Inflammatory macrophage treated with lipopolysaccharide for 4 hours (primary cell): ENCODE measurements around the gene MCC.
"Not testable (repeated sequence)": the region's sequence is repeated elsewhere in the genome, so short reads cannot be mapped to it uniquely, and the experiment has no call there.

Experiments
- DNase-seq: peaks from one replicate; pipeline ENCODE4 v3.0.0-alpha.2; 2020

MCC gene

DNA sequence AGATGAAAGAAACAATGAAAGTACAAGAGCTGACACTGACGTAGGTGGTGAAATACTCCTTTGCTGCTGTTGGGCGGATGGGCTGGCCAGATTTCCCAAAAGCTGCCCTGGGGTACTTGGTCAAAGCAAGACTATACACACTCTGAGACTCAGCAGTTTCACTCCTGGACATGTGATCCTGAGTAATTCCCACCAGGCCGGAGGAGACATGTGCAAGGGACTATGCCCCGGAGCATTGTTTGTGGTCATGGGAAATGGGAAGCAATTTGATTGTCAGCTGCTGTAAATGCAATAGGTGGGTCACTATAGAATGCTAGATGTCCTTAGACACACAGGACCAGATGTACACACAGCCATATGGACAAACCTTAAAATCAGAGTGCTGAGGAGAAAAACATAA lies 395.6 kb downstream of the MCC start:
- peak; percentile 67 for DNase-seq

GRCh38 chr5:113091622-113092021 lies 396.6 kb downstream of the MCC start:
- no peak for DNase-seq

GRCh38 chr5:113090336-113091106 lies 397.7 kb downstream of the MCC start:
- no peak for DNase-seq

DNA sequence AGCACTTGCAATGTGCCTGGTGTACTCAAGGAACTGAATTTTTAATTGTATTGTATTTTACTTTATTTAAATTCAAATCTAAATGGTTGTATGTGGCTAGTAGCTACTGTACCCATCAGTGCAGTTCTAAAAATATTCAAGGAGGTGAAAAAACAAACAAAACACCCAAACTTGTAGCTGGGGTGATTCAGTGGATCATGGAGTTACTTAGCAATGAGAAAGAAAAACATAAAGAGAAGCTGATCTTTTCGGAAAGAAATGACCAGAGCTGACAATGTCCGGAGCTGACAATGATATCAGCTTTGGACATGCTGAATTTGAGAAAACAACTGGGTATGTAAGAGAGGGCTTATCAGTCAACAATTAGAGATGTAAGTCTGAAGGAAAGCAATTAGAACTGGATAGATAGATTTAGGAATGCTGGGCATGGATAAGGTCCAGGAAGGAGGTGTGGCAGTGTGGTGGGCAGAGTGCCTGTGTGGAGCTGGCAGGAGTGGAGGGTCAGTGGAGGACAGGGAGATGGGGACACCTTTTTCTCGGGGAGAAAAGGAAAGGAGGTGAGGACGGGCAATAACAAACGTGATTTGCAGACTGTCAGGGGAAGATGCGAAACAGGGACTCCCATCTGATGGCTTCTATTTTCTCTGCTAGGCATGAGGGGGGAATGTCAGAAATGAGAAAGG lies 398.5 kb downstream of the MCC start:
- no peak for DNase-seq

DNA sequence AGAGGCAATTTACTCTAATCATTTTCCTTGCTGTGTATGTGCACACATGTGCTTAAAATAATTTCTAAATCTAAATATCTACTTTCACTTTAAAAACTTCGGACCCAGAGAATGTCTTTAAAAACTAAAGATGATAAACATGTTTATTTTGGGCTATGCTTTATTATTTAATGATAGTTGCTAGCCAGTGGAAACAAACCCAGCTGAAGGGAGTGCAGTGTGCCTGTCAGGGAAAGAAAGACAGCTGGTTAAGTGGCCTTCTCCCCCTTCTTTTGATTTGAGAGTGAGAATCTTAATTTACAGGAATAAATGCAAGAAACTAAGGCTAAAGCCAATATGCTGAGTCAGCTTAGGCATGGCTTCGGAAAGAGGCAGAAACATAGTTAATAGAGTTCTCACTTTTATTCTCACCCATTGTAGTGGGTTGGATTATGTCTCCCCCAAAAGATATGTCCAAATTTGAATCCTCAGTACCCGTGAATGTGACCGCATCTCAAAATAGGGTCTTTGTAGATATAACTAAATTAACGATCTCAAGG lies 400.2 kb downstream of the MCC start:
- DNase-seq: no peak

GRCh38 chr5:113085880-113086409 lies 402.3 kb downstream of the MCC start:
- DNase-seq: peak; percentile 40

DNA sequence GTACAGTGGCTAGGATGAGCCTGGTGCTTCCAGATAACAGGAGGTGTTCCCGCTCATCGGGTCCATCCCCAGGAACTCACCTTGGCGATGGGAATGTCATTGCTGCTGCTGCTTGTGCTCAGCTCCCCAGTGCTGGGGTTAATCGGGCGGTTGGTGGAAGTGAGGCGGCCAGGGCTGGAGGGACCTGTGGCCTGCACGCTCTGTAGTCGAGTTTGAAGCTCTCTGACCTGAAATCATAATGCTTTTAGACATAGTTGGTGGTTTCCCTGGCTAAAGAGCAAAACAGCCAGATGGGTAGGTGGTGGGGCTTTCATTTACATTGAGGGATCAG lies 403.2 kb downstream of the MCC start:
- no peak for DNase-seq

DNA sequence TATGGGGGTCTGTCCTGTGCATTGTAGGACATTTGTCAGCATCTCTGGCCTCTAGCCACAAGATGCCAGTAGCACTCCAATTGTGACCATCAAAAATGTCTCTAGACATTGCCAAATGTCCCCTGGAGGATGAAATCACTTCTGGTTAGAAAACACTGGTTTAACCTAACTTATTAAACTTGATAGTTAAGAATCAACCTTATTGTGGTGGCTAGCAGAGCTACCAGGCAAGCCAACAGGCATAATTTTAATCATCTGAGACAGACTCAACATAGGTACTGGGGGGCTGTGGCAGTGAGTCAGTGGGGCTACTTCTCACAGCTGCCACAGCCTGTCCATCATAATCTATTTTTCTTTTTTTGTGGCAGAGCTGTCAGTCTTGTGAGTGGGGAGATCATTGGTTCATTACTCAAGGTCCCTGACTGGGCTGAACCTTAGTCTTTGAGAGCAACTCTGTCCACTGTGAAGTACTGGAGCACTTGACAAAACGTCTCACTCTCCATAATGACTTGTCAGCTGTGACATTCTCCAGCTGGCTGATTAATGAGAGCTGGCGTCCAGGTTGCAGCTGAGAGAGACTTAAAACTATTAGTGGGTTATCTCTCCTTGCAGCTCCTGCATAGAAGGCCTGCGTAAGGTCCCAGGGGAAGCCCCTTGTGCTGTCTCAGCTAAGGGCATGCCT lies 403.7 kb downstream of the MCC start:
- DNase-seq: no peak

DNA sequence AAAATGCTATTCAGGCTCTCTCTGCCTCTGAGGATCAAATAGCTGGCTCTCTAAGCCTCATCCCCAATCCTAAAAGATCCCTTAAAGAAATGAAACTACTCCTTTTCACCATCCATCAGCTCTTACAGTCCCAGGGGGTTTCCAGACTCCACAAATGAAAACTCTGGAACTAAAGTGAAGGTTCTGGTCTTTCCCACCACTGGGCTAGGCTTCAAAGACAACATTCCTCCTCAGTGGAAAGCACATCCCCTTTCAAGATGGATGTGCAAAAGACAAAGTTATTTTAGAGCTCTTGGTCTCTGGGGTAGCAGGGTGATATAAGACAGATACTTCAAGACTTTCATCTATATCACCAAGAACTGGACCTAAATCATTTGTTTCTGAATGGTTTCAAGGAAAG lies 404.8 kb downstream of the MCC start:
- no peak for DNase-seq

- no peak for DNase-seq
These were observed 405.7 kb downstream of the MCC start for GRCh38 chr5:113082547-113082905.

DNA sequence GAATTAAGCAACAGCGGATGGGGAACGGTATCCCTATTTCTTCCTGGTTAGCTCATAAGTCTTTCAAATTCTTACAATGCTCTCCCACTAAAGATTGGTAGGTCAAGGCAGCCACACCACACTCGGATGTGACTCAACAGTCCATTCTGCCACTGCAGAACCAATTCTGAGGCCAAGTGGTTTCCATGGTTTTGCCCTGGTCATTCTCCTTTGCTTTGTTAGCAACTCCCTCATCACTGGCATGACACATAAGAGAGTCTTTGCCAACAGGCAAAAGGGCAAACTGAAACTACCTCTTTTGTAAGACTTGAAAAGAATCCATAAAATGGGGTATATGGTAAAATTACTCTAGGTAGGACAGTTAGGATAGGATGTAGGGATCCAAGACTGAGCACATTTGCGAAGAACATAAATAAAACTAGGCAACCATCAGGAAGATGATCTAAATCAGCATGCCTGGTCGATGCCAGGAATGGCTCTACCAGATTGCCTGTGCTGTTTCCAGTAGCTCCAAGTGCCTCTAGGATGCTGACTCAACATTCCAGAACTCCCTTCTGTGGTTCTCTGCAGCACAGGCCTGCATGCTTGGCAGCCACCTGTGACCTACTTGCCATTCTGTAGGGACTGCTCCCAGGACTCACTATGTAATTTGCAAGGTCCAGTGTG lies 406.2 kb downstream of the MCC start:
- no peak for DNase-seq

DNA sequence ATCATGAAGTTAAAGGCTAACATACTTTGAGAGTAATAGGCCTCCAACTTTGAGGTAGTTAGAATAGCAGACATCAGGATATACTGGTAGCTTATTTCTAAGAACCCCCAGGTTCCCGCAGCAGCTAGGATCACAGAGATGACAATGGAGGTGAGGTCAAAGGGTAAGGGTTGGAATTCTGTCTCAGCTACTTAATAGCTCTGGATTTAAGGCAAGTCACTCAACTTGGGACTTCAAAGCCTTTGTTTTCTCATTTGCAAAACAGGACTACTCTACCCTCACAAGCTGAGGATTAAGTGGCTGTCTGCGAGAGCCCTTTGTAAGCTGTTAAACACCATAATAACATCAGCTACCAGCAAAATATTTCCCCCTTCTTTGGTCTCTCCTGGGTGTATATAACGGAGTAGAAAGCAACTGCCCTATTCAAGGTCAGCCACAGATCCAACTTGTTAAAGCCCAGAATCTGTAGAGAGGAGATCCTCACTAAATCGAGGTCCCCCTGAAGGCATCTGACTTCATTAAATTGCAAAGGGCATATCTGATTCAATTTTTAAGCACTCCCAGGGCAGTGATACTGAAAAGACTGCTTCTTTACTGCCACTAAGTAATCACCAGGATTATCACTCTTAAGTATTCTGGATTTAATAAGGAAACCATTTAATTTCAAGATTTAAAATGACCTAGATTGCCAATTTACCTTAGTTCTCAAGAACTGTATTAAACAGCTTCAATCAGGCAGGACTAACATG lies 407.0 kb downstream of the MCC start:
- no peak for DNase-seq

DNA sequence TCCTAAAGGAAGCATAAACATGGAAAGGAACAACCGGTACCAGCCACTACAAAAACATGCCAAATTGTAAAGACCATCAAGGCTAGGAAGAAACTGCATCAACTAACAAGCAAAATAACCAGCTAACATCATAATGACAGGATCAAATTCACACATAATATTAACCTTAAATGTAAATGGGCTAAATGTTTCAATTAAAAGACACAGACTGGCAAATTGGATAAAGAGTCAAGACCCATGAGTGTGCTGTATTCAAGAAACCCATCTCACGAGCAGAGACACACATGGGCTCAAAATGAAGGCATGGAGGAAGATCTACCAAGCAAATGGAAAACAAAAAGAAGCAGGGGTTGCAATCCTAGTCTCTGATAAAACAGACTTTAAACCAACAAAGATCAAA lies 411.6 kb downstream of the MCC start:
- DNase-seq: not testable (repeated sequence)

- no peak for DNase-seq
These were observed 413.2 kb downstream of the MCC start for GRCh38 chr5:113075019-113075418.

DNA sequence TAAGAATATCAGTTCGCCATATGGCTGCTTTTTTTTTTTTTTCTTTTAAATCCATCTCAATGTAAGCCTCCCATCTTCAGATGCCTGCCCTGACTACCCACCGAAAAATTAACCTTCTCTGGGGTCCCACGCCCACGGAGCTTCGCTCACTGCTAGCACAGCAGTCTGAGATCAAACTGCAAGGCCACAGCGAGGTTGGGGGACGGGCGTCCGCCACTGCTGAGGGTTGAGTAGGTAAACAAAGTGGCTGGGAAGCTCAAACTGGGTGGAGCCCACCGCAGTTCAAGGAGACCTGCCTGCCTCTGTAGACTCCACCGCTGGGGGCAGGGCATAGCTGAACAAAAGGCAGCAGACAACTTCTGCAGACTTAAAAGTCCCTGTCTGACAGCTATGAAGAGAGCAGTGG lies 414.6 kb downstream of the MCC start:
- not testable (repeated sequence) for DNase-seq

DNA sequence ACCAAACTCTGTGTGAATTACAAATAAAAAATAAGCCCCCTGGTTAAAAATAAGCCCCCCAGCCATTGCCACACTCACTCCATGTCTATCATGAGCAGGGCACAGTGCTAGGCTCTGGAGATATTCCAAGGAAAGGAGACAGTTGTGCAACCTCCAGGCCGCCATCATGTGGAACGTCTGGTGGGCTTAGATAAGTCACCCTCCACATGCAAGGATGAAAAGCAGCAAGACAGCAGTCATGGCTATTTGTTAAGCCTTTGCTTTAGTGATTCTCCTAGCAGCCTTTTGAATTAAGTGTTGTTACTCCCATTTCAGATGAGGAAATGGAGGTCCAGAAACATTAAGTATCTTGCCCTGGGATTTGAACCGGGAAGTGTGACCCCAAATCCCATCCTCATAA lies 416.9 kb downstream of the MCC start:
- no peak for DNase-seq

DNA sequence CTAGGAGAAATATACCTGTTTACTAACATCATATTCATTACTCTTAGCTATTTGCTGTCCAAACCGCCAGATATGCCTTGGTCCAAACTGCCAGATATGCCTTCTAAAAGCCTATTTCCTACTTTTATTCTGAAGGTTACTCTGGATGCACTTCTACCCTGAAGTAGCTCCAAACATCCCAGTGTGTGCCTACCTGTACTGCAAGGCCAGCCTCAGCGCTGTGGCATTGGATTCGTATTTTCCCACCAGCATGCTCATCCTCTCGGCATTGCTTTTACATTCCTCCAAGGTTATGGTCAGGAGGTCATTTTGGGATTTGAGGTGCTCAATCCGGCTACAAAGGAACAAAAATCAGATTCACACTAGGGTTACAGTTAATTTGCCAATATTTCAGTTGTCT lies 417.4 kb downstream of the MCC start:
- no peak for DNase-seq

- DNase-seq: no peak
These were observed 419.7 kb downstream of the MCC start for GRCh38 chr5:113068559-113068958.

DNA sequence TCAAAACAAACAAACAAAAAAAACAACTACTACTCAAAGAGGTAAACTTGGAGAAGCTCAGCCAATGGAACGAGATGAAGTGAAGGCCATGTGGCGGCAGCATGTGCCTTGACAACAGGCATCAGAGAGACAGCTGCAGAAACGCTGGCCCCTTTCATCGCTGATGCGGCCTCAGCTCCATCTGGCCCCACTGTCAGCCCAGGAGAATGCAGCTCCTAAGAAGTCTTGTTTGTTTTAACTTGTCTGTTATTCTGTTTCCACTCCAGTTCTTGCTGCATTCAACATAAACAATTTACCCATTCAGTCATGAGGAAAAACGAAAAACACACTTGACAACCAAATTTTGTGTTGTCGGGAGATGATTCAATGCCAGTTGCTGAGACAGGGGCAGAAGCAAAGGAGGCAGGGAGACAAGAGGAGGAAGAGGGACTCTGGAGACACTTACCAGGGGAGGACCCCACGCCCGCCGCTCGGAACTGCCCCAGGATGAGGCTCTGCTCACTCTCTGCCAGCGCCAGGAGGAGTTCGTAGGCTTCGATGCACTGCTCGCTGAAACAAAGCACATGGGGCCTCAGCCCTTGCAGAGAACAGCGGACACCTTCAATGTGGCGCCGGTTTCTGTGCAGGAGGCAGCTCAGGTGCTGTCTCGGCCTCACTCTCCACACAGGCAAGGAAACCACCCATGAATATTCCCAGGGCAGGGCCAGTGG lies 420.5 kb downstream of the MCC start:
- no peak for DNase-seq

DNA sequence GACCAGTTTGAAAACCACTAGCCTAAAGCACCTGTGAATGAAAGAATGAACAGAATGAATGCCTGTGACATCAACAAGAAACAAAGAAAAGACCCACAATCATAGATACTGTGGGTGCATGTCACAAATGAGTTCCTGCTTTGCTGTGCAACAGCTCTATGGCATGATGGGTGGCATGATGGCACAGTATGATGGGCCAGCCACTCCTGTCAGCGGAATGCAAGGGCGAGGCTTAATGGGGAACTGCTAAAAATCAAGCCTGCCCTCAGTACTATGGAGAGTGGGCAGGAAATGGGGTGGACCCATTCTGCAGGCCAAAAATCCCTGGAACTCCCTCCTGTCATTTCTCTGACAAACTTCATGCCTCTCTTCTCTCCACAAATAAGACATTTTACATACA lies 422.6 kb downstream of the MCC start:
- no peak for DNase-seq

- no peak for DNase-seq
These were observed 423.4 kb downstream of the MCC start for GRCh38 chr5:113064806-113065205.

- no peak for DNase-seq
These were observed 424.3 kb downstream of the MCC start for GRCh38 chr5:113063927-113064326.
